GM10266 (cell line): ENCODE measurements around the gene FIZ1.
A peak's percentile ranks its signal among the peaks of the same experiment; 100 is the strongest.
"Not testable (repeated sequence)": the region's sequence is repeated elsewhere in the genome, so short reads cannot be mapped to it uniquely, and the experiment has no call there.

Source experiments
- DNase-seq: peaks from one replicate; pipeline ENCODE4 v3.0.0; 2012; ENCODE audit errors: extremely low spot score
- CTCF ChIP-seq: IDR thresholded peaks from 2 replicates; pipeline ENCODE4 v1.5.1; 2012; ENCODE audit warnings: mild to moderate bottlenecking, low read depth; ENCODE audit not compliant: control insufficient read depth, insufficient read depth; ENCODE audit errors: missing control alignments

Gene FIZ1

DNA sequence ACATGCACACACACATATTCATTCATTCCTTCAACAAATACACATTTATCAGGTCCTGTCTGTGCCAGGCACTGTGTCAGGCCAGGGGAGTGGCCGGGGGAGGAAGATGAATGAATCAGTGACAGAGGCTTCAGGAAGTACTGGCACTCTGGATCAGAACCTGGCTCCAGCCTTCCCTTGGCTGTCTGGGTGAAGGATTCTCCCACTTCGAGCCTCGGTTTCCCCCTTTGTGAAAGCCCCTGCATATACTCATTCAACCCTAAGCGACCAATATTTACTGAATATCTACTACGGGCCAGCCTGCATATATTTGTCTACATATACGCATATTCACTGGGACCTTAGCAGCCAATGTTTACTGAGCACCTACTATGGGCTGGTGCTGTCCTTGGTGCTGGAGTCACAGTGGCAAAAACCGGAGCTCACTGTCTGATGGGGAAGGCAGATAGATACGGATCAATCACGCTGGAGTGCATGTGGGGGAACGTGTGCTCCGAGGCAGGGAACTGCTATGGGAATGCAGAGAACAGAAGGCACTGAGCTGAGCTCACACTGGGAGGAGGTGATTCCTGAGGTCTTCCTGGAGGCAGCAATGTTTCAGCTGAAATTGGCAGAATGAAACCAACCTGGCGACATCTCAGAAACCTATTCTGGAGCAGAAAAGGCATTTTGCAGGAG is 18.0 kb downstream of the FIZ1 start:
- no peak for DNase-seq

GRCh38 chr19:55580628-55581144 is 18.6 kb downstream of the FIZ1 start, which contains the start of gene ZNF579:
Gene ZNF579, minus strand, starts transcription at chr19:55580848. Its CDS starts 1,209 bp downstream, at chr19:55579639.
- peak; percentile 92 for DNase-seq
- TF ChIP-seq CTCF, result no peak

More for the DNA sequence above, 18.0 kb downstream of the FIZ1 start:
- no peak for TF ChIP-seq CTCF

GRCh38 chr19:55579766-55580621 is 19.3 kb downstream of the FIZ1 start:
- DNase-seq, result peak; percentile 71
- TF ChIP-seq CTCF, result no peak

GRCh38 chr19:55578761-55579747 is 20.3 kb downstream of the FIZ1 start:
- no peak for DNase-seq
- no peak for TF ChIP-seq CTCF

DNA sequence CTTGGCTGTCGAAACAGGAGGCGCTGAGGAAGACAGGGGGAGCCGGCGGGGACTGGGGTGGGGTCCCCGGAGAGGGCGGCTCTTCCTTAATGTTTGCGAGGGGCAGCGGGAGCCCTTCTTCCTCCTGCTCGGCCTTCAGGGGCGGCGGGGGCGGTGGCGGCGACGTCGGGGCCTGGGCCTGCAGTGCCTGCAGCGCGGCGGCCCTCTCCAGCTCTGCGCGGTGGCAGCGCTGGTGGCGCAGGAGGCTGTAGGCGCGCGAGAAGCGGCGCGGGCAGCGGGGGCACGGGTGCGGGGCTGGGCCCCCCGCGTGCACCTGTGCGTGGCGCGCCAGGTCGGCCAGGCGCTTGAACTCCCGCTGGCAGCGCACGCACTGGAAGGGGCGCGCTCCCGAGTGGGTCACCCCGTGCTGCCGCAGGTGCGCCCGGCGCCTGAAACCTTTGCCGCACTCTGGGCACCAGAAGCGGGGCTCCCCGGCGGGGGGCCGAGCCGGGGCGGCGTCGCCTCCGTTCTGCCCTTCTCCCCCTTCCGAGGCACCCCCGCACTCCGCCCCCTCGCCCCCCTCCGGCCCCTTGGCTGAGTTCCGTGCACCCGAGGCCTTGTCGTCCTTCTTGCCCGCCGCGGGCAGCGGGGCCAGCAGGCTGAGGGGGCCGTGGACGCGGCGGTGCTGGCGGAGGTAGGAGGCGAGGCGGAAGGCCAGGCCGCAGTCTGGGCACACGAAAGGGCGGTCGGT is 21.1 kb downstream of the FIZ1 start:
- no peak for DNase-seq
- no peak for TF ChIP-seq CTCF

GRCh38 chr19:55576746-55577145 is 22.6 kb downstream of the FIZ1 start:
- no peak for TF ChIP-seq CTCF
- no peak for DNase-seq

DNA sequence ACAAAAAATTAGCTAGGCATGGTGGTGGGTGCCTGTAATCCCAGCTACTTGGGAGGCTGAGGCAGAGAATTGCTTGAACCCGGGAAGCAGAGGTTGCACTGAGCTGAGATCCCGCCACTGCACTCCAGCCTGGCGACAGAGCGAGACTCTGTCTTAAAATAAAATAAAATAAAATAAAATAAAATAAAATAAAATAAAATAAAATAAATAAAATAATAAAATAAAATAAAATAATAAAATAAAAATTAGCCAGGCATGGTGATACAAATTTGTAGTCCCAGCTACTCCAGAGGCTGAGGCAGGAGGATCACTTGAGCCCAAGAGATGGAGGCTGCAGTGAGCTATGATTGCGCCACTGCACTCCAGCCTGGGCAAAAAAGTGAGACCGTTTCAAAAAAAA is 25.4 kb downstream of the FIZ1 start:
- DNase-seq, result not testable (repeated sequence)

GRCh38 chr19:55569477-55569876 is 29.8 kb downstream of the FIZ1 start:
- not testable (repeated sequence) for DNase-seq
